Upper lobe of left lung (tissue), 6 donors: ENCODE measurements around the gene RAB11FIP3. TPM values are rescaled to one million over a fixed set of nuclear protein-coding genes. Genes with fewer than 3 reads are reported as not detected.

Experiments used
- ATAC-seq, 2 donors: fragments of 200-7000 bp; cut with Tn5 transposase; one replicate each; pipeline ENCODE4 v1.9.1; 2022; ENCODE audit warnings: mild to moderate bottlenecking in 2 of 2, moderate library complexity in 2 of 2; ENCODE audit not compliant: low FRiP score in 2 of 2
- DNase-seq, 2 donors: peaks; one replicate each; pipeline ENCODE4 v3.0.0-alpha.2; 2019 to 2020
- H3K27ac ChIP-seq, 4 donors: fragments of 200-600 bp; sonication (generic); one replicate each; pipeline ENCODE4 v1.5.1; 2016 to 2019
- H3K27me3 ChIP-seq, 4 donors: fragments of 200-600 bp; sonication (generic); one replicate each; pipeline ENCODE4 v1.5.1; 2017 to 2019
- H3K36me3 ChIP-seq, 4 donors: fragments of 200-600 bp; sonication (generic); one replicate each; pipeline ENCODE4 v1.5.1; 2016 to 2019
- H3K4me1 ChIP-seq, 4 donors: fragments of 200-600 bp; sonication (generic); one replicate each; pipeline ENCODE4 v1.5.1; 2018 to 2019
- H3K4me3 ChIP-seq, 4 donors: fragments of 200-600 bp; sonication (generic); one replicate each; pipeline ENCODE4 v1.5.1; 2017 to 2019; ENCODE audit warnings: mild to moderate bottlenecking in 2 of 4, moderate library complexity in 1 of 4
- H3K9me3 ChIP-seq, 4 donors: fragments of 200-600 bp; sonication (generic); one replicate each; pipeline ENCODE4 v1.5.1; 2018 to 2019
- EP300 ChIP-seq, 4 donors: sonication (generic); formaldehyde crosslinking; IDR thresholded peaks; one replicate each; pipeline ENCODE4 v1.5.1; 2017; ENCODE audit warnings: antibody characterized with exemption in 4 of 4, control low read depth in 2 of 4
- POLR2A ChIP-seq, 4 donors: fragments of 450-650 bp; IDR thresholded peaks; one replicate each; pipeline ENCODE4 v1.5.1; 2016 to 2017; ENCODE audit warnings: antibody characterized with exemption in 4 of 4, mild to moderate bottlenecking in 2 of 4
- POLR2AphosphoS5 ChIP-seq, 2 donors: sonication (generic); formaldehyde crosslinking; IDR thresholded peaks; one replicate each; pipeline ENCODE4 v1.5.1; 2017; ENCODE audit warnings: antibody characterized with exemption in 2 of 2
- WGBS, 2 donors: methylation state at CpG; one replicate each; pipeline ENCODE4 v1.1.5; 2017 to 2018; 5-methylcytosine and 5-hydroxymethylcytosine counted together
- total RNA-seq, 6 donors: library from RNA; depleted of rRNA in 4 of 6; stranded (reverse); fragments of >200 nt in 4 of 6; gene quantifications; one replicate each; pipeline versions ENCODE4 v1.1.0 to v1.2.1, GENCODE V29; 2016 to 2021
- TF ChIP-seq, protein P1 (sequence below), 6 experiments: fragments of 450-650 bp in 4 of 6; fragments of 200-600 bp in 2 of 6; sonication (generic) in 2 of 6; IDR thresholded peaks; one replicate each; pipeline ENCODE4 v1.5.1; 2016 to 2019; ENCODE audit warnings: antibody characterized with exemption in 6 of 6
- donor health status: DM: no; HTN: no; CAD: no; lungs with moderate emphysema.
- donor health status: DM: no; HTN: yes; CAD: no; lungs with severe emphysema.

Gene RAB11FIP3
- total RNA-seq, 6 donors from 2014 or later: 38.9 to 95.3 (median 43.8) TPM

DNA sequence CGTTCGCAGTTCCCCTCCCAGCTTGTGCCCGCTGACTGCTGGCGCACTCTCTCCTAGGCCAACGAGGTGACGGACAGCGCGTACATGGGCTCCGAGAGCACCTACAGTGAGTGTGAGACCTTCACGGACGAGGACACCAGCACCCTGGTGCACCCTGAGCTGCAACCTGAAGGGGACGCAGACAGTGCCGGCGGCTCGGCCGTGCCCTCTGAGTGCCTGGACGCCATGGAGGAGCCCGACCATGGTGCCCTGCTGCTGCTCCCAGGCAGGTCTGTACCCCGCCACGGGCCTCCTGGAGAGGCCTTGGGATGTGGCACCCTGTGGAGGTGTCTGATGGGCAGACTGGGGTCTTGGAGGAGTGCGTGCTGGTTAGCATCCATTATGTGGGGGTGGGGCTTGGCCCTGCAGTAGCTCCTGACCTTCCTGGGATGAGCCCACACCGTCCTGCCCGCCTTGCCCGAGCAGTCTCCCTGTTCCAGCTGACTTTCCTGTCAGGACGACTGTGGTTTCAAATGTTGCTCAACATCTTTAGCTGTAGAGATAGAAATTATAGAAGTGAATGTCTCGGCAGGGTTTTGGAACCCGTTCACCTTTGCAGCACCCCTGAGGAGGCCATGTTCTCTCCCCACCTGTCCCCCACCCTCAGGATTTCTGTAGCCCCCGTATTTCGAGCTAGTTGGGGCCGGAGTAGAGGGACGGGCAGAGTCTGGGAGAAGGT lies 57.2 kb downstream of the RAB11FIP3 start:
- Histone ChIP-seq H3K36me3 (peaks cover 0 to 15% (median 11%) of the 10 kb centered on the region in 4 donors), H3K4me1 (peaks cover 0 to 2% (median 0%) of the 10 kb centered on the region in 4 donors), H3K27ac (no peak overlapping the region), H3K9me3 (no peaks in the 10 kb centered on the region), H3K4me3 (no peak overlapping the region), H3K27me3 (no peaks in the 10 kb centered on the region)
- TF ChIP-seq, protein P1, sequence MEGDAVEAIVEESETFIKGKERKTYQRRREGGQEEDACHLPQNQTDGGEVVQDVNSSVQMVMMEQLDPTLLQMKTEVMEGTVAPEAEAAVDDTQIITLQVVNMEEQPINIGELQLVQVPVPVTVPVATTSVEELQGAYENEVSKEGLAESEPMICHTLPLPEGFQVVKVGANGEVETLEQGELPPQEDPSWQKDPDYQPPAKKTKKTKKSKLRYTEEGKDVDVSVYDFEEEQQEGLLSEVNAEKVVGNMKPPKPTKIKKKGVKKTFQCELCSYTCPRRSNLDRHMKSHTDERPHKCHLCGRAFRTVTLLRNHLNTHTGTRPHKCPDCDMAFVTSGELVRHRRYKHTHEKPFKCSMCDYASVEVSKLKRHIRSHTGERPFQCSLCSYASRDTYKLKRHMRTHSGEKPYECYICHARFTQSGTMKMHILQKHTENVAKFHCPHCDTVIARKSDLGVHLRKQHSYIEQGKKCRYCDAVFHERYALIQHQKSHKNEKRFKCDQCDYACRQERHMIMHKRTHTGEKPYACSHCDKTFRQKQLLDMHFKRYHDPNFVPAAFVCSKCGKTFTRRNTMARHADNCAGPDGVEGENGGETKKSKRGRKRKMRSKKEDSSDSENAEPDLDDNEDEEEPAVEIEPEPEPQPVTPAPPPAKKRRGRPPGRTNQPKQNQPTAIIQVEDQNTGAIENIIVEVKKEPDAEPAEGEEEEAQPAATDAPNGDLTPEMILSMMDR (IDR thresholded peaks at IDR 0.05): no peak
- TF ChIP-seq EP300 (IDR thresholded peaks at IDR 0.05) (no peak), POLR2AphosphoS5 (IDR thresholded peaks at IDR 0.05) (no peak), POLR2A (IDR thresholded peaks at IDR 0.05) (no peak)
- 92 to 94% methylated on average over 25 to 31 of the region's 31 CpGs for WGBS, 2 donors
- ATAC-seq (peak in 1 of 2 donors; percentile 35), DNase-seq (no peak)

DNA sequence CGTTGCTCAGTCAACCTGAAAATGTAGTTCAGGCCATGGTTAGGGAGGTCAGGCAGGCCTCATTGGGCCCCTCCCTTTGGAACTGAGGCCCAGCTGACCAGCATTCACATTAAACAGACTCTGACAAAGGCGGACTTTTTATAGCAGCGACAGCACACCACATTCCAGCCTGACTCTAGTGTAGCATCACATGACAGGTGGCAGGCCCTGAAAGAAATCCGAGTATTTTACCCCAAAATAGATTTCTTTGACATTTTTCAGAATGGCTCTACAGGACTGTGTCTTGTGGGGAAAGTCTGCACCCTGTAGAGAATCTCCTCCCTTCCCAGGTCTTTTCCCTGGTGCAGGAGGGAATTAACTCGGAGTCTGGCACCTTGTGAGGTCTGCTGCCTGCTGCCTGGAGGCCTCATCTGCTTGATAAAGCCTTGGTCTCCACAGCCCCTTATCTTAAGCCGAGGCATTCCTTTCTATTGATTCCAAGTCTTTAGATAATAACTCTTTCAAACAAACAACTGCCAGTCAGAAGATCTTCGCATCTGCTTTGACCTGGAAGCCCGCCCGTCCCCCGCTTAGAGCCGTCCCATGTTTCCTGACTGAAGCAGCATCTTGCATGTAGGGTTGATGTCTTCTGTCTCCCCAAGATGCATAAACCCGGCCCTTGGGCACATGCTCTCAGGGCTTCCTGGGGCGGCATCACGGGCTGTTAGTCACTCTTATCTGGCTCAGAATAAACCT lies 58.1 kb downstream of the RAB11FIP3 start:
- 76 to 81% methylated on average over 14 of the region's 14 CpGs for WGBS, 2 donors
- Histone ChIP-seq H3K27ac (no peak overlapping the region), H3K4me3 (no peak overlapping the region), H3K27me3 (no peaks in the 10 kb centered on the region), H3K36me3 (peaks cover 0 to 15% (median 12%) of the 10 kb centered on the region in 4 donors), H3K4me1 (no peaks in the 10 kb centered on the region), H3K9me3 (no peaks in the 10 kb centered on the region)
- ATAC-seq: no peak
- no peak for TF ChIP-seq POLR2A (IDR thresholded peaks at IDR 0.05)
- no peak for DNase-seq

DNA sequence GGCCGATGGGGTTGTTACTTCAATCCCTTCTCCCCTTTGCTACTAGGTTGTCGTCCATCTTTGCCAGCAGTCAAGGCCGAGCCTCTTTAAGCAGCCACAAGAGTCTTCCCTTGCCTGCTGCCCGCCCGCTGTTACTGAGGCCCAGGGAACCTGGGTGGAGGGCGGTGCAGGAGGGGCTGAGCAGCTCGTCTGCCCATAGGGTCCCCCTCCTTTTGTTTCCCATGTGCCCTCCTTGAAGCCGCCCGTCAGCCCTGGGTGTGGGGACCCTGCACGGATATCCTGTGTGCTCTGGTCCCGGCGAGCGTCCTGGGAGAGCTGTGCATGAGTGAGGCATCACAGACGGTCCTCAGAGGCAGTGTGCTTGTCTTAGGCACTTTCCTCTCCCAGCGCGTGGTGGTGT lies 64.2 kb downstream of the RAB11FIP3 start:
- 89 to 90% methylated on average over 16 of the region's 16 CpGs for WGBS, 2 donors

DNA sequence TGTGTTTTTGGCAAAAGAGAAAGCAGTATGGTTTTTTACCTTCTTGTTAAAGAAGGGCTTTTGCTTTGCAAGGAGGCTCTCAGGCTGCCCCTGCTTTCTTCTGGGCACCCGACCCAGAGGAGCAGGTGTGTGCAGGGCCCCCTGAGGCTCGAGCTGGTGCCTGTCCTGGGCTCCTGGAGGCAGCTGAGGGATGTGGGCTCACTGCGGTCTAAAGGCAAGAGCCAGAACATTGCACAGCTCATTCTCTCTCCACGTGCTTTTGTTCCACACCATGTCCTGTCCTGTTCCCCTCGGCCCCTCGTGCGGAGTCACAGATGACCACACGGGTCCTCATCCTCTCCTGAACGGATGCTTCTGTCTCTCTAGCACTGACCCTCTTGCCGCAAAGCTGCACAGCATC lies 65.3 kb downstream of the RAB11FIP3 start:
- Histone ChIP-seq H3K4me3 (no peak overlapping the region), H3K27ac (no peak overlapping the region), H3K36me3 (peaks cover 0 to 40% (median 27%) of the 10 kb centered on the region in 4 donors), H3K9me3 (no peaks in the 10 kb centered on the region), H3K27me3 (no peaks in the 10 kb centered on the region), H3K4me1 (no peaks in the 10 kb centered on the region)
- 95% methylated on average over 9 to 10 of the region's 10 CpGs for WGBS, 2 donors
- no peak for ATAC-seq
- no peak for TF ChIP-seq POLR2AphosphoS5 (IDR thresholded peaks at IDR 0.05)
- TF ChIP-seq EP300 (IDR thresholded peaks at IDR 0.05): no peak
- DNase-seq: no peak

More for the DNA sequence above, 64.2 kb downstream of the RAB11FIP3 start:
- H3K4me1 ChIP-seq: no peaks in the 10 kb centered on the region
- no peak for TF ChIP-seq POLR2A (IDR thresholded peaks at IDR 0.05)
- ATAC-seq (no peak), DNase-seq (no peak)
- H3K27ac ChIP-seq: no peak overlapping the region
- no peaks in the 10 kb centered on the region for H3K9me3 ChIP-seq
- no peaks in the 10 kb centered on the region for H3K27me3 ChIP-seq
- peaks cover 0 to 45% (median 27%) of the 10 kb centered on the region in 4 donors for H3K36me3 ChIP-seq
- H3K4me3 ChIP-seq: no peak overlapping the region

DNA sequence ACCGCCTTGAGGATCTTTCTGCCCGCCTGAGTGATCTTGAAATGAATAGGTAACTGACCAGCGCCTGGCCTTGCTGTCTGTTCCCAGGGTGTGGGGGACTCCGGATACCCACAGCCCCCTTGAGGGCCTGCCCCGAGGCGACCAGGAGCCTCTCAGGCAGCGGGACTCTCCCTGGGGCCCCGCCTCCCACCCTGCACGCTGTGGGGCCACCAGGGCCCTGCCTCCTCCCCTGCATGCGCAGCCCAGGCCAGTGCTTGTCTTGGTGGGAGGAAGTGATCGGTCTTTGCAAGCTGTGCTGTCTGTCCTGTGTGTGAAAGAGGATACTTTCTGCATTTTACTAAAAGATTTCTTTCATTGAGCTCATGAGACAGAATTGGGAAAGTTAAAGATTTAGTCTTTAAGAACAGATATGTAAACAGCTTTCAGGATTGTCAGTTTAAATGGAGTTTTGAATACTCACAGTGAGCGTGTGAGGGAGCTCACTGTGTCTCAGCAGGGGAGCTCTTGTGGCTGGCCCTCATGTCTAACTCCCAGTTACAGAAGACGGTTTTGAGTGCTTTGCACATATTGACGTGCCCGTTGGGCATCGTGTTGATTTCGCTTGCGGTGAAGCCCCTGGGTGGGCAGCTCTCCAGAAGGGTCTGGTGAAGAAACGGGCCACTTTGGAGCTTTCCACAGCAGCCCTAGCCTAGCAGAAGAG lies 65.9 kb downstream of the RAB11FIP3 start:
- WGBS, 2 donors: 91 to 97% methylated on average over 14 to 19 of the region's 19 CpGs
- ATAC-seq (no peak), DNase-seq (peak in 1 of 2 donors; percentile 54)
- H3K4me3 ChIP-seq: no peak overlapping the region
- peaks cover 0 to 45% (median 27%) of the 10 kb centered on the region in 4 donors for H3K36me3 ChIP-seq
- no peak overlapping the region for H3K27ac ChIP-seq
- H3K27me3 ChIP-seq: no peaks in the 10 kb centered on the region
- no peaks in the 10 kb centered on the region for H3K9me3 ChIP-seq
- no peaks in the 10 kb centered on the region for H3K4me1 ChIP-seq
- TF ChIP-seq POLR2AphosphoS5 (IDR thresholded peaks at IDR 0.05): no peak
- TF ChIP-seq POLR2A (IDR thresholded peaks at IDR 0.05): no peak
- TF ChIP-seq, protein P1 (IDR thresholded peaks at IDR 0.05): no peak
- TF ChIP-seq EP300 (IDR thresholded peaks at IDR 0.05): no peak
